Raji (cell line): Measurements from ENCODE around the gene ESF1.

ENCODE experiments used
- POLR2A ChIP-seq: IDR thresholded peaks from 2 replicates; pipeline ENCODE4 v1.6.1; 2011; ENCODE audit warnings: low read depth, low read length, control low read depth; ENCODE audit not compliant: insufficient read depth

The ESF1 gene

DNA sequence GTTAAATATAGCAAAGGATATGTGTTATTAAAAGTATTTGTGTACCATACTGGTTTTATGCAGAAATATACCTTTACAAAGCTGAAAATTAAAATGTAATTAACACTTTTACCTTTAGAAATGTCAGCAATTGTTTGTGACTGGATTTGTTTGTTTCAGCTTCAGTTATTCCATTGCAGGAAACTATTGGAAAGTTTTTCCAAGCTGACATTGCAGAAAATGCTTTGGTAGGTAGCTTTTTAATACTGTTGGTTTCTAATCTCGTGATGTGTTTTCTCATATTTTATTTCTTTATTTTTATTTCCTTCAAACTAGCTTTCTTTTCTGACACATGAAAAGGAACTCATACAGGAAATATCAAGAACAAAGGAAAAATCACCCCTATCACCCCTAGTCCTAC lies 8.3 kb upstream of the ESF1 start:
- TF ChIP-seq POLR2A, result no peak

DNA sequence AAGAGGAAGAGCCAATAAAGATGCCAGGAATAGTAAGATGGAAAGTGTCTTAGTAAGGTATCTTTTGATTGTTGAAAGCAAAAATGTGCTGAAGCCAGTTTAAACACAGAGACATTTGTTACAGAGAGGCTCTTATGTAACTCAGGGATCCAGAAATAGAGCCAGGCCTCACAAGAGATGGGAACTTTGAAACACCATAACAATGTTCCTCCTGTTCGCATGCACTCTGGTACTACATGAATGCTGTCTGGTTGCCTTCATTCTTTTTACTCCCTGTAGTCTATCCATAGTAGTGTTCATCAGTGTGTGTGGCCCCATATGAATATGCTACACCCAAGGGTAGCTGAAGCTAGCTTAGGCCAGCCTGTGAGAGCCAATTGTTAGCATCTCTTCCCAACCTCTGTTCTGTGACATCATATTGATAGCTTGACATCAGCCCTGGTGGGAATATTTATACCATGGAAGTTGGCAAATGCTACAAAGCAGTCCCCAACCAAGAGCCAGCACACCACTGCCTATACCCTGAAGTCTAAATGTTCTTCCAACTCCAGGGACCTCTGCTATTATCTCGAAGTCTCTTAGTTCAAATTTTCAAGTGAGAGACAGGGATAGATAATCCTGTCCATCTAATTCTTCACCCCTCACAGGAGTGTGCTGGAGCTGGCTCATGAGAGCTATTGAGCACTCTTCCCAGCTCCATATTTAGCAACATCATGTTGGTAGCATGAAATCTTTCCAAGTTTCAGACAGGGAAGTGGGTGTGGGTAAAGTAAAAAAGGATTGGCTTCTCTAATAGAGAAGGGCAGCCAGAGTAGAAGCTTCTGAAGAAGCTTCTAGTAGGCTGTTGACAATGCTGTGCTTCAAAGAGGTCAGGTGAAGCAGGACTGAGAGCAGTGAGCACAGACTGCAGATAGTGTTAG lies 7.1 kb upstream of the ESF1 start:
- no peak for TF ChIP-seq POLR2A

DNA sequence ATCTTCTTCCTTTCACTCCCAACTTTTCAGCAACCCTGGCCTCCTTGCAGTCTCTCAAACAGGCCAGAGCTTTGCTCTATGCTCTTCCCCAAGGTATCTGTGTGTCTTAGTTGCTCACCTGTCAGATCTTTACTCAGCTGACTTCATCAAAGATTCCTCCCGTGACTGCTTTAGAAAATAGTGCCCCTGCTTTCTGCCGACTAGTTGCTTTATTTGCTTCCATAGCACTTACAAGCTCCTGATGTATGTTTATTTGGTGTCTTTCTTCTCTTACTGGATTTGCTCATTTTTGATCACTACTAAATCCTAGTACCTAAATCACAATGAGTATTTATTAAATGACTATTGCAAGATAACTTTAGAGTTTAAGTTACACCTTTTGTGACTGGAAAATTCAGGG lies 6.0 kb upstream of the ESF1 start:
- no peak for TF ChIP-seq POLR2A

- TF ChIP-seq POLR2A, result no peak
Observed at GRCh38 chr20:13788167-13788834, 3.6 kb upstream of the ESF1 start.

DNA sequence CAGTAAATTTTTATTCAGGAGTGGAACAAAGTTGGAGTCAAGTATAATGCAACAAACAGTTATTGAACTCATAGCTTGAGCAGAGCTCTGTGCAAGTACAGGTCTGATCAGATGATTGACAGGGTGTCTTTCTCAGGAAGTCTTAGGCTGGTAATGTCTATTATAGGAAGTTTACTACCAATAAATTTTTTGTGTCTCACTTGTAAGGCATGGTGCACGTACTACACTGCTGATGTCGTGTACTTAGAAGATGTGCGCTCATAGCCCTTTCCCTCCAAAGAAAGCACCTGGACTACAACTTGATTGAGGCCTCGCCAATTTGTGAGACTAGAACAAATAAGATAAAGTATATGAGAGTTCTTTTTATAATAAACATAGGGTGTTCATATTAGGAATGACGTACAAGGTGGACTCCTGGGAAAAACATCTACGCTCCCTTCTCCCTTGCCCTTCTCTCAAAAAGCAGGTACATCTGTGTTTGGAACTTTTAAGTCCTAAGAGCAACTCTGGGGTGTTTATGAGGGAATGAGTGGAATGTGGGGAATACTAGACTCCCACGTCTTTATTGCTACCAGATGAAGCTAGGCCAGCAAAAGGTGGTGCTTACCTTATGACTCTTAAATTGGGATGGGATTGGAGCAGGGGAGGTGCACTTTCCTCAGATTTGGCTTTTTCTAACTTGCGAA lies 1.6 kb upstream of the ESF1 start:
- TF ChIP-seq POLR2A, result no peak

DNA sequence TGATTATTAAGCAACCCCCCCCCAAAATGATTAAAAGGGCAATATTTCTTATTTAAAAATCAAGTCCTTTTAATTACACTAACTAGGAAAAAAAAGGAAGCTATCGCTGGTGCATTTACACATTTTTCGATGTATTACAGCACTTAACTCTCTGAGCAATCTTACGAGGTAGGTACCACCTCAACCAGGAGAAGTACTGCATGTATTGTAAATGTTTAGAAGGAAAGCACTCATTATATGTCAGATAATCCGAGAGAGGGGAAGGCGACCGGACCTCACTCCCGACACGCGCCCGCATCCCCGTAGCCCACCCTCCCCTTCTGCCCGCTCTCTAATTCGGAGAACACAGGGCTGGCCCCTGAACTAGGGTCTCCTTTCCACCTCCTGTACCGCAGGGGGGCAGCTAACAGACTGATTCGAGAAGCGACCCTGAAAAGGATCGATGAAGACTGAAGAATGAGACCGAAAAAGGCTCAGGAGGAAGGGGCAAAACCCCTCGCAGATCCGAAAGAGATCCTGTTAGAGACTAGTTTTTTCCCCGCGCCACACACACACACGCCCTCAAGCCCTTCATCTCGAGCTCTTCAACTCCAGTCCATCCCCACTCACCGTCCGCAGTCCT lies 337 bp downstream of the ESF1 start:
- no peak; the same call in 1 of the 2 replicates for TF ChIP-seq POLR2A

- no peak for TF ChIP-seq POLR2A
Observed at GRCh38 chr20:13783528-13783927, 1.2 kb downstream of the ESF1 start.

DNA sequence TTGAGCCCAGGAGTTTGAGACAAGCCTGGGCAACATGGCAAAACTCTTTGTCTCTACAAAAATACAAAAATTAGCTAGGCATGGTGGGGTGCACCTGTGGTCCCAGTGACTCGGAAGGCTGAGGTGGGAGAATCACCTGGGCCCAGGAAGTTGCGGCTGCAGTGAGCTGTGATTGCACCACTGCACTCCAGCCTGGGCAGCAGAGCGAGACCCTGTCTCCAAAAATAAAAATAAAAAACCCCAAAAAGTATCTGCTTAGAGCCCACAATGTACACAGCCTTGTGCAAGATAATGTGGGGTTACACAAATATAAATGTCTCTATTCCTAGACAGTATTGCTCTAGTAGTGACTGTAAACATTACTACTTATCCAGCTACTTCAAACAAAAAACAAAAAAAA lies 5.9 kb downstream of the ESF1 start:
- no peak for TF ChIP-seq POLR2A

DNA sequence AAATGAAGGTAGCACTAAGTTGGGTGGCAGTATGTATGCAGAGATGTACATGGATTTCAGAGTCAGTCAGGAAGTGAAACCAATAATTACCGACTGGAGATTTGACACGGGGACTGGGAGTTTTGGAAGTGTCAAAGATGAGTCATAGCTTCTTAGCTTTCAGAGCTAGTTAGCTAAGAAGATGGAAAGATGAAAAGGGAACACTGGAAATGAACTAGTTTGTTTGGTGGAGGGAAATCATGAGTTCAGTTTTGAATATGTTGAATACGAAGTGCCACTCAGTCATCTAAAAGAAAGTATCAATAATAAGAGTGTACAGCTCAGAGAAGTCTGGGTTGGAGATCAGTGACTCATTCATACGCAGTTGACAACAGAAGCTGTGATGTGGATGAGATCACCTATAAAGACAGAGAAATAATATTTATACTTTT lies 7.5 kb downstream of the ESF1 start:
- TF ChIP-seq POLR2A, result no peak

- TF ChIP-seq POLR2A, result no peak
Observed at GRCh38 chr20:13775867-13776266, 8.9 kb downstream of the ESF1 start.

- TF ChIP-seq POLR2A, result no peak
Observed at GRCh38 chr20:13772529-13772928, 12.2 kb downstream of the ESF1 start.

DNA sequence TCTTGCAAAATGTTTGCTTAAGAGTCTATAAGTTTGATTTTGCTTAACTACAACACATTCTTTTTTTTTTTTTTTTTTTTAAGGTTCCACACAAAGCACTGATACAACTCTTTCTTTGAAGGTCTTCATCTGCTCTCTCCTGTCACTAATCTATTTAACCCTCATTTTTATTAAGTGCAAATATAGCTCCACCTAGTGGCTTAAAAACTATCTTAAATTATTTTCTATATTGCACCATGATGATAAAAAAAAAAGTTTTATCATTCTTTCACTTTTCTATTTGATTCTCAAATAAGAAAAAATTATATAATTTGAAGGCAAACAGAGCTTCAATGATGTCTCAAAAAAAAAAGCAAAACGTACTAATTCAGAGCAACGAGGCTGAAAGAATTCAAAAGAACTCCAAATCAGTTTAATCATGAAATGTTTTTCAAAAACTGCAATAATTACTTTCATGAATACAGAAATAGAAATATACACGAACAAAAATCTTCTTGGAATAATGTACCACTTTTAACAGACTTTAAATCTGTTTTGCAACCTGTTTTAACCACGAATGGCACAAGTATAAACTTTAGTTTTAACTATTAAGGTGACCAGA lies 12.8 kb downstream of the ESF1 start:
- TF ChIP-seq POLR2A, result no peak

- no peak for TF ChIP-seq POLR2A
Observed at GRCh38 chr20:13770141-13770540, 14.6 kb downstream of the ESF1 start.

DNA sequence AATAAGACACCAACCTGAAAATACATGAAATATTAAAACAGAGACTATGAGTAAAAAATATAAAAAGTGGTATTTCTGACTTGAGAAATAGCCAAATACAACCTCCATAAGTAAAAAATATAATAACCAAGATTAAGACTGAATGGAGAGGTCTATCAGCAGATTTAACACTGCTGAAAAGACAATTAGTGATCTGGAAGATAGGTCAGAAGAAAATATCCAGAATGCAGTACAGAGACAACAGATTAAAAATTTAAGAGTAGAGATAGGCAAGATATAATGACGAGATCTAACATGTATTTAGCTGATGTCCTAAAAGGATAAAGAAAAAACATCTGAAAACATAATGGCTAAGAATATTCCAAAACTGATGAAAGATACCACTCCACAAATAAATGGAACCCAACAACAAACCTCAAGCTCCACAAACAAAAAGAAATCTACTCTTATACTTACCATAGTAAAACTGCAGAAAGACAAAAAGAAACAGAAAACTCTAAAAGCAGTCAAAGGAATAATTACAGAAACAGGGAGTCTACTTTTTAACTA lies 18.8 kb downstream of the ESF1 start:
- no peak for TF ChIP-seq POLR2A

DNA sequence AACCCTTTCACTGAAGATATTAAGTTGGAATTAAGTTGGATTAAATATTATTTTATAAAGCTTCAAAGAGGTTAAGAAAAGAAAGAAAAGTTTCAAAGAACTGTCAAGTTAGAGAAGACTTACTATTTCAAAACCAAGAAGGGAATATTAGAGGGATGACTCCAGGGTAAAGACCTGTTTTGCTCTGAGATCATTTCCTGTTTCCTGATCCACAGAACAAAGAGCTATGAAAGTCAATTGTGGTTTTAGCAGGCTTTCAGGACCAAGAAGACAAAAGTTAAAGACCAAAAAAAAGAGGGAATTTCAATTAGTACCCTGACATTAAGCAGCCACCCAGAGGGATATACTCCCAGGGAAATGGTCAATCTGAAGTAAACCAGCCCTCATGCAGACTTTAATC lies 19.4 kb downstream of the ESF1 start:
- TF ChIP-seq POLR2A, result no peak
